Measurements from ENCODE around the gene PAQR5.

DNA sequence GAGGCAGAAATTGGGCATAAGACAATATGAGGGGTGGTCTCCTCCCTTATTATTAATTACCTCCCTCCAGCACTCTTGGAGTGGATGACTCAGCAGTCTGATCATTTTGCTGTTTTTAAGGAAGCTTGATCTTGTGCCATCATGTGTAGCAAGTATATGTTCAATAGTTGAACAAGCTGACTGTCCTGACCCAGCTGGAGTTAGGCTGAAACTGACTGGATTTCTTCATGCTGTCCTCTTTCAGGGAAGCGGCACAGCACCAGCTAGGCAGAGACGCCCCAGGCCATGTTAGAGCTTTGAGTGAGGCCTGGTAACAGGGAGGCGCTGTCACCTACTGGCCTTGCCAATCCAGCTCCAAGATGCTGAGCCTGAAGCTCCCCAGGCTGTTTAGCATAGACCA is 61.0 kb downstream of the PAQR5 start:
- TF ChIP-seq CTCF (IDR thresholded peaks at IDR 0.05; ENCODE audit: low read depth, low read length, missing input control) (no peak), RXRA (IDR thresholded peaks at IDR 0.05) (no peak), MAX (IDR thresholded peaks at IDR 0.05) (no peak), JUND (IDR thresholded peaks at IDR 0.05) (no peak)

Data from liver (tissue), 3 donors.